ENCODE results near the gene RUVBL1.

The RUVBL1 gene

DNA sequence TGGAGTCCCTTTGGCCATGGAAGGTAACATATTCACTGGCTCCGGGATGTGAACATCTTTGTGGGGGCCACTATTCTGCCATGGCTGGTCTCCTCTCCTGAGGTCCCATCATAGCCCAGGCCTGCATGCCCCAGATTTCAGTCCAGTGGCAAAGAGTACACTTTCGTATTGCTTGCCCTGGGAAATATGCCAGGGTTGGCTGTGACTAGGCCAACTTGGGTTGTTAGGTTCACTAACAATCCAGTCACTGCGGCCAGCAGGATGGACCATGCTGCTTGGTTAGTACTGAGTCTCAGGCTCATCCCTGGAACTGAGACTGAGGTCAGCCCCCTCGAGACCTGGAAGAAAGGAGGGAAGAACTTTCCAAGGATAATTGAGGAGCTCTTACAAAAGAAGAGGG lies 19.9 kb upstream of the RUVBL1 start:
- no peak for TF ChIP-seq ZC3H10 (CRISPR knock-in tag; IDR thresholded peaks at IDR 0.05)
- no peak for ATAC-seq

DNA sequence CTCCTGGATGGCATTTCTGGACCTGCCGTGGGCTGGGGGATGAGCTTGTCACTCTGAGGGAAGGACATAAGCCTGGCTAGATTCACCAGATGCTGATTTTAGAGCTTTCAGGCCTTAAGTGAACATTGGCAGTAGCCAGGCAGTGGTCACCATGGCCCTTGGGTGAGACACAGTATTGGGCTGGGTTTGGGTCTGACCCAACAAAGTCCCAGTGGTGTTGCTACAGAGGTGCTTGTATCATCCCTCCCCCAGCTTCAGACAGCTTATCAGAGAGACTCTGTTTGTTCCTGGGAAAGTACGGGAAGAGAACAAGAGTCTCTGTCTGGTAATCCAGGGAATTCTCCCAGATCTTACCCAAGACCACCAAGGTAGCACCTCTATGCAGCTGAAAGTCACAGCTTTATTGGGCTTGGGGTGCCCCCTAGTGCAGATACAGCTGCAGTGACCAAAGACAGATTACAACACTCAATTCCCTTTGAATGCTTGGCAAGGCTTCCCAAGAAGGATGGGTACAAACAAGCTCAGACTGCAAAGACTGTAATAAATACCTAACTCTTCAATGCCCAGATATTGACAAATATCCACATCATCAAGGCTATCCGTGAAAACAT lies 9.8 kb upstream of the RUVBL1 start:
- peak; percentile 96 for ATAC-seq

GRCh38 chr3:128131897-128132646 lies 8.5 kb upstream of the RUVBL1 start:
- ATAC-seq, result no peak
- TF ChIP-seq TCF4 (CRISPR knock-in tag; IDR thresholded peaks at IDR 0.05; ENCODE audit: borderline replicate concordance) (no peak), ZNF8 (CRISPR knock-in tag; IDR thresholded peaks at IDR 0.05) (no peak), POU6F1 (CRISPR knock-in tag; IDR thresholded peaks at IDR 0.05; ENCODE audit: borderline replicate concordance, low read depth) (no peak), GLIS3 (CRISPR knock-in tag; IDR thresholded peaks at IDR 0.05) (no peak), ZC3H10 (CRISPR knock-in tag; IDR thresholded peaks at IDR 0.05) (no peak), ISL1 (CRISPR knock-in tag; IDR thresholded peaks at IDR 0.05) (no peak), CREB5 (CRISPR knock-in tag; IDR thresholded peaks at IDR 0.05; ENCODE audit: low read depth) (no peak), ZNF565 (CRISPR knock-in tag; conservative IDR thresholded peaks at IDR 0.05; ENCODE audit: low read depth) (no peak), PPARA (CRISPR knock-in tag; IDR thresholded peaks at IDR 0.05; ENCODE audit: borderline replicate concordance) (no peak), SNAI2 (CRISPR knock-in tag; IDR thresholded peaks at IDR 0.05) (no peak), RARB (CRISPR knock-in tag; IDR thresholded peaks at IDR 0.05) (no peak)

More for the DNA sequence above, 9.8 kb upstream of the RUVBL1 start:
- no peak for TF ChIP-seq RARB (CRISPR knock-in tag; IDR thresholded peaks at IDR 0.05)
- no peak for TF ChIP-seq ZNF70 (CRISPR knock-in tag; IDR thresholded peaks at IDR 0.05)
- no peak for TF ChIP-seq ZNF565 (CRISPR knock-in tag; conservative IDR thresholded peaks at IDR 0.05; ENCODE audit: low read depth)
- TF ChIP-seq, protein P1, sequence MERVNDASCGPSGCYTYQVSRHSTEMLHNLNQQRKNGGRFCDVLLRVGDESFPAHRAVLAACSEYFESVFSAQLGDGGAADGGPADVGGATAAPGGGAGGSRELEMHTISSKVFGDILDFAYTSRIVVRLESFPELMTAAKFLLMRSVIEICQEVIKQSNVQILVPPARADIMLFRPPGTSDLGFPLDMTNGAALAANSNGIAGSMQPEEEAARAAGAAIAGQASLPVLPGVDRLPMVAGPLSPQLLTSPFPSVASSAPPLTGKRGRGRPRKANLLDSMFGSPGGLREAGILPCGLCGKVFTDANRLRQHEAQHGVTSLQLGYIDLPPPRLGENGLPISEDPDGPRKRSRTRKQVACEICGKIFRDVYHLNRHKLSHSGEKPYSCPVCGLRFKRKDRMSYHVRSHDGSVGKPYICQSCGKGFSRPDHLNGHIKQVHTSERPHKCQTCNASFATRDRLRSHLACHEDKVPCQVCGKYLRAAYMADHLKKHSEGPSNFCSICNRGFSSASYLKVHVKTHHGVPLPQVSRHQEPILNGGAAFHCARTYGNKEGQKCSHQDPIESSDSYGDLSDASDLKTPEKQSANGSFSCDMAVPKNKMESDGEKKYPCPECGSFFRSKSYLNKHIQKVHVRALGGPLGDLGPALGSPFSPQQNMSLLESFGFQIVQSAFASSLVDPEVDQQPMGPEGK (CRISPR knock-in tag; IDR thresholded peaks at IDR 0.05; ENCODE audit: borderline replicate concordance), result no peak
- no peak for TF ChIP-seq ZFP30 (CRISPR knock-in tag; IDR thresholded peaks at IDR 0.05)
- TF ChIP-seq ZC3H10 (CRISPR knock-in tag; IDR thresholded peaks at IDR 0.05), result no peak
- no peak for TF ChIP-seq OSR1 (CRISPR knock-in tag; IDR thresholded peaks at IDR 0.05)
- TF ChIP-seq ISL1 (CRISPR knock-in tag; IDR thresholded peaks at IDR 0.05), result no peak
- no peak for TF ChIP-seq GLIS3 (CRISPR knock-in tag; IDR thresholded peaks at IDR 0.05)
- TF ChIP-seq POU6F1 (CRISPR knock-in tag; IDR thresholded peaks at IDR 0.05; ENCODE audit: borderline replicate concordance, low read depth), result no peak
- no peak for TF ChIP-seq TCF4 (CRISPR knock-in tag; IDR thresholded peaks at IDR 0.05; ENCODE audit: borderline replicate concordance)
- TF ChIP-seq BACH2 (CRISPR knock-in tag; IDR thresholded peaks at IDR 0.05; ENCODE audit: borderline replicate concordance), result no peak
- TF ChIP-seq PPARA (CRISPR knock-in tag; IDR thresholded peaks at IDR 0.05; ENCODE audit: borderline replicate concordance), result no peak
- no peak for TF ChIP-seq ZFP3 (CRISPR knock-in tag; IDR thresholded peaks at IDR 0.05)
- TF ChIP-seq CSDC2 (CRISPR knock-in tag; IDR thresholded peaks at IDR 0.05), result no peak
- TF ChIP-seq ARNTL (CRISPR knock-in tag; IDR thresholded peaks at IDR 0.05; ENCODE audit: borderline replicate concordance, low read depth), result no peak
- no peak for TF ChIP-seq ESRRG (CRISPR knock-in tag; IDR thresholded peaks at IDR 0.05)
- no peak for TF ChIP-seq CSRNP3 (CRISPR knock-in tag; IDR thresholded peaks at IDR 0.05)
- TF ChIP-seq, protein P2, sequence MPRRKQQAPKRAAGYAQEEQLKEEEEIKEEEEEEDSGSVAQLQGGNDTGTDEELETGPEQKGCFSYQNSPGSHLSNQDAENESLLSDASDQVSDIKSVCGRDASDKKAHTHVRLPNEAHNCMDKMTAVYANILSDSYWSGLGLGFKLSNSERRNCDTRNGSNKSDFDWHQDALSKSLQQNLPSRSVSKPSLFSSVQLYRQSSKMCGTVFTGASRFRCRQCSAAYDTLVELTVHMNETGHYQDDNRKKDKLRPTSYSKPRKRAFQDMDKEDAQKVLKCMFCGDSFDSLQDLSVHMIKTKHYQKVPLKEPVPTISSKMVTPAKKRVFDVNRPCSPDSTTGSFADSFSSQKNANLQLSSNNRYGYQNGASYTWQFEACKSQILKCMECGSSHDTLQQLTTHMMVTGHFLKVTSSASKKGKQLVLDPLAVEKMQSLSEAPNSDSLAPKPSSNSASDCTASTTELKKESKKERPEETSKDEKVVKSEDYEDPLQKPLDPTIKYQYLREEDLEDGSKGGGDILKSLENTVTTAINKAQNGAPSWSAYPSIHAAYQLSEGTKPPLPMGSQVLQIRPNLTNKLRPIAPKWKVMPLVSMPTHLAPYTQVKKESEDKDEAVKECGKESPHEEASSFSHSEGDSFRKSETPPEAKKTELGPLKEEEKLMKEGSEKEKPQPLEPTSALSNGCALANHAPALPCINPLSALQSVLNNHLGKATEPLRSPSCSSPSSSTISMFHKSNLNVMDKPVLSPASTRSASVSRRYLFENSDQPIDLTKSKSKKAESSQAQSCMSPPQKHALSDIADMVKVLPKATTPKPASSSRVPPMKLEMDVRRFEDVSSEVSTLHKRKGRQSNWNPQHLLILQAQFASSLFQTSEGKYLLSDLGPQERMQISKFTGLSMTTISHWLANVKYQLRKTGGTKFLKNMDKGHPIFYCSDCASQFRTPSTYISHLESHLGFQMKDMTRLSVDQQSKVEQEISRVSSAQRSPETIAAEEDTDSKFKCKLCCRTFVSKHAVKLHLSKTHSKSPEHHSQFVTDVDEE (CRISPR knock-in tag; IDR thresholded peaks at IDR 0.05), result no peak
- TF ChIP-seq SNAI2 (CRISPR knock-in tag; IDR thresholded peaks at IDR 0.05), result no peak

All from SK-N-SH treated with all-trans-retinoic acid at 6 μM for 48 hours (cell line).